GM21423 (cell line): ENCODE results near the gene VCAN.

Experiments
- ATAC-seq: cut with Tn5 transposase; IDR thresholded peaks from one replicate; pipeline ENCODE4 v1.9.1; 2021; ENCODE audit warnings: mild to moderate bottlenecking, moderate library complexity; ENCODE audit not compliant: unreplicated experiment

The VCAN gene

GRCh38 chr5:83467371-83468035, 4.0 kb upstream of the VCAN start:
- ATAC-seq = no peak

- no peak for ATAC-seq
Observed at GRCh38 chr5:83469075-83469474, 2.5 kb upstream of the VCAN start.

DNA sequence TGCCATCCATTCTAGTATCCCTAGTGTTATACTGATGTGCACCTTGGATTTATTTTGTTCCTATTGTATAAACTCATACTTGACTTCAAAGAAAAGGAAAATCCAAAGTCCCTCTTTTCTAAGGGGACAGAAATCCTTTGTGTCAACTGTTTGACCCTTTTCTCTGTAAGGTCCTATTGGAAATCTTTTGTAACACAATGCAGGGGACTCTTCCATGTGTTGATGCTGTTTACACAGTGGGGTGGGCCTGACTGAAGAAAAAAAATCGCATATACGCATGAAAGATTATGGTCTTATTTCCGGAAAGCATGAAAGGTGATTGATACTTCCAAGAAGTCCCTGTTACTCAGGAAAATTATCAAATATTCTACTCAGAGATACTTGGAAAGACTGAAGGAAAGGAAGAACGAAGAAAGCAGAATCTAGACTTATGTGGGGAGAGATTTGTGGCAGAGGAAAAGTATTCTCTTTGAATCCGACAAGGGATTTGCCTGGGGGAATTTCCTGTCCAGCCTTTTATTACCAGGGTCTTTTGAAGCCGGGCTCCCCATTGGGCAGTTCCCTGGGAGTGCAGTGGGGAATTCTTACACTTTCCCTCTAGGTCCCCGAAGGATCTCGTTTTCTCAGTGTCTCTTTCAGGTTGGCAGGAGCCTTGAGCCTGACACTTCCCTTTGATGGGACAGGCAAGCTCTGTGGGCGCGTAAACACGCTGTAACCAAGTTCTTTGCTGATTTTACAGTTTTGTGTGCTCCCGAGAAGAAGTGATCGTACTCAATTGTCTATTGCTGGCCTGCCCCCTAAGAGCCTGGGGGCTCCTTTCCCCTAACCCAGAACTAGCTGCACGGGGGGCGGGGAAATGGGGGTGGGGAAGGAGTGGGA, 779 bp upstream of the VCAN start:
- no peak for ATAC-seq

GRCh38 chr5:83472213-83472507, 616 bp downstream of the VCAN start:
- ATAC-seq = no peak

DNA sequence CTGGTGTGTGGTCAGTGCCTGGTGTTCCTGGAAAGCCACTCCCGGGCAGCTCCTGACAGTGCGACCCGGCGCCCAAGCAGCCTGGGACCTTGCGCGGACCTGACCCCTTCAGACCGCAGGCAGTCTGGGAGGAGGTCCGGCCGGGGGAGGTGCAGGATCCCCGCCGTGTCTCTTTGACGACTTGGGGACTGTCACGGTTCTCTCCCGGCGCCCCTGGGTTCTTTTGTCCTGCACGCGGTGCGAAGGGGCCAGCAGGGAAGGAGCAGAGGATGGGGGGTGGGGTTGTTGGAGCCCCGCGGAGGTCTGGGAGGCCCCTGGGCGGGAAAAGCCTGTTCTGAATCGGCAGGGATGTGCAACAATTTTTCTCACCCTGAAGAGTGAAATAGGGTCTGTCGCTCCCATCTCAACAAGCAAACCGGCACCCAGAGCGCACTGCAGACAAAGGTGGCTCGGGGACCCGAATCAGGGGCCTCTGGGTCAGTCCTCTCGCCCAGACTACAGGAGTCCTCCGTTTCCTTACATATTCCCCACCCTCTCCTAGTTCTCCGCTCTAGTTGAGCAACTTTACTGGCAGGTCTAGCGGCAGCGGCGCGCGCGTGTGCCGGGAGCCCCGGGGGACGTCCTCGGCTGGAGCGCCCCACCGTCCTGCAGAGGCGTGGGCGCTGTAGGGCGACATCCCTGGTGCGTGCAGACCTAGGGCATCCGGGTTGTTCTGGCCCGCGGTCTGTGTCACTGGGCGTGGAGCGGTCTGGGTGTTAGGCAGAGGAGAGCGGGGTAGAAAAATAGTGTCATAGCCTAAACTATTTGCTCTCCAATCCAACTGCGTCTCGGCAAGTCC, 1.2 kb downstream of the VCAN start:
- peak; percentile 45 for ATAC-seq

- peak; percentile 61 for ATAC-seq
Observed at GRCh38 chr5:83473346-83474160, 2.0 kb downstream of the VCAN start.

- peak; percentile 48 for ATAC-seq
Observed at GRCh38 chr5:83474161-83474796, 2.7 kb downstream of the VCAN start.

- ATAC-seq = no peak
Observed at GRCh38 chr5:83474991-83475390, 3.4 kb downstream of the VCAN start.

- no peak for ATAC-seq
Observed at GRCh38 chr5:83475391-83475863, 3.9 kb downstream of the VCAN start.

- ATAC-seq = no peak
Observed at GRCh38 chr5:83475935-83476814, 4.6 kb downstream of the VCAN start.

GRCh38 chr5:83482961-83483360, 11.4 kb downstream of the VCAN start:
- no peak for ATAC-seq

- ATAC-seq = no peak
Observed at GRCh38 chr5:83484294-83484693, 12.8 kb downstream of the VCAN start.

DNA sequence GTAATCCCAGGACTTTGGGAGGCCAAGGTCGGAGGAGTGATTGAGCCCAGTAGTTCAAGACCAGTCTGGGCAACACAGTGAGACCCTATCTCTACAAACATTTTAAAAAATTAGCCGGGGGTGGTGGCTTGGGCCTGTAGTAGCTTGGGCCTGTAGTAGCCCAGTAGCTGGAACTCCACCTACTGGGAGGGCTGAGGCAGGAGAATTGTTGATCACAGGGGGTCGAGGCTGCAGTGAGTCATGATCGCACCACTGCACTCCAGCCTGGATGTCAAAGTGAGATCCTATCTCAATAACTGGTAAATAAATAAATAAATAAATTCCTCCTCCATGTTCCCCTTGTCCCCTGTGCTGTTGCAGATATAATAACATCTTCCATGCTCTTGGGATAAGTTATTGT, 14.3 kb downstream of the VCAN start:
- ATAC-seq = no peak

DNA sequence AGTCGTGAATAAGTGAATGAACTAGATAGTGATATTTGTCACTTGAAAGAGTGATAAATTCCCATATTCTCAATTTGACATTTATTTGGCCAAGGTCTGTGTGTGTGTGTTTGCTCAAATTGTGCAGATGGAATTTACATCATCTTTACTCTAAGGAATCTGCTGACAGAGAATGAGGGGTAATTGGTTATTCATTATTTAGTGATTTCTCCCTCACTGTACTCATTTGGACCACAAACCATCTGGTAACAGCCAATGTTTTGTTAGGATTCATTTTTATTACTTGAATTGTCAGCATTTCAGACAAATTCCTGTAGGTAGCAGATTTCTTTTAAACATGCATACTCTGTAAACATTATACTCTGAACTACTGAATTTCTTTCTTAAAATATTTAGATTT, 15.6 kb downstream of the VCAN start:
- ATAC-seq = no peak

- no peak for ATAC-seq
Observed at GRCh38 chr5:83488271-83488670, 16.7 kb downstream of the VCAN start.

- ATAC-seq = no peak
Observed at GRCh38 chr5:83488821-83489220, 17.3 kb downstream of the VCAN start.

DNA sequence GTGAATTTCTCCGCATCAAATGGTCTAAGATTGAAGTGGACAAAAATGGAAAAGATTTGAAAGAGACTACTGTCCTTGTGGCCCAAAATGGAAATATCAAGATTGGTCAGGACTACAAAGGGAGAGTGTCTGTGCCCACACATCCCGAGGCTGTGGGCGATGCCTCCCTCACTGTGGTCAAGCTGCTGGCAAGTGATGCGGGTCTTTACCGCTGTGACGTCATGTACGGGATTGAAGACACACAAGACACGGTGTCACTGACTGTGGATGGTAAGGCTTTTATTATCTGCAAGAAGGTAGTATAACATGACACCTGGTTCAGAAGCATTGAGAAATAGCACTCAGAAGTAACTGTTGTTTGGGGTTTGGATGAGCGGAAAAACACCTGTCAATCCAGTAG, 18.7 kb downstream of the VCAN start:
- ATAC-seq = no peak

GRCh38 chr5:83492331-83492730, 20.8 kb downstream of the VCAN start:
- no peak for ATAC-seq

DNA sequence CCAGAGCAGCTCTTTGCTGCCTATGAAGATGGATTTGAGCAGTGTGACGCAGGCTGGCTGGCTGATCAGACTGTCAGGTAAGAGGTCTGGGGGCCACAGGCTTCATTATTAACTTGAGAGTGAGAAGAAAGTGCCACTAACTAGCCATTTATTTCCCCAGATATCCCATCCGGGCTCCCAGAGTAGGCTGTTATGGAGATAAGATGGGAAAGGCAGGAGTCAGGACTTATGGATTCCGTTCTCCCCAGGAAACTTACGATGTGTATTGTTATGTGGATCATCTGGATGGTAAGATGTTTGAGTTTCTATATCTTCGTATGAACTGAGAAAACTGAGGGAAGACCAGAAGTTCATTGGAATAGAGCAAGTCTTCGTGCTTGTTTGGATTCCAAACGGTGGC, 22.1 kb downstream of the VCAN start:
- ATAC-seq = no peak
